ENCODE results near the gene ARPC2. TPM values are rescaled to one million over a fixed set of nuclear protein-coding genes. Genes with fewer than 3 reads are reported as not detected.

The ARPC2 gene
- polyA plus RNA-seq, 1 donor (not counting 4 experiments of a cell fraction or from before 2014, with no cell fraction given) = 1,121 TPM

GRCh38 chr2:218172845-218173244, 44.1 kb upstream of the ARPC2 start:
- Histone ChIP-seq H3K9ac (ENCODE audit: control insufficient read depth, extremely low read depth, insufficient read depth, low read length) (no peak overlapping the region), H2AFZ (ENCODE audit: control insufficient read depth, low read length) (no peak overlapping the region), H3K36me3 (ENCODE audit: control insufficient read depth in 2 of 2, extremely low read depth in 1 of 2, insufficient read depth in 2 of 2, low read length in 2 of 2) (no peaks in the 10 kb centered on the region), H3K79me2 (ENCODE audit: control insufficient read depth, insufficient read depth, low read length) (no peaks in the 10 kb centered on the region), H3K4me3 (ENCODE audit: control insufficient read depth in 2 of 3, extremely low read depth in 1 of 3, insufficient read depth in 2 of 3, low read depth in 1 of 3, low read length in 3 of 3) (no peak overlapping the region), H3K27me3 (ENCODE audit: control insufficient read depth, extremely low read depth, insufficient read depth, low read length) (no peaks in the 10 kb centered on the region), H3K27ac (ENCODE audit: control insufficient read depth, insufficient read depth, low read length) (no peak overlapping the region), H3K9me1 (ENCODE audit: control insufficient read depth, extremely low read depth, insufficient read depth, low read length) (no peaks in the 10 kb centered on the region), H4K20me1 (ENCODE audit: control insufficient read depth, extremely low read depth, insufficient read depth, low read length) (no peaks in the 10 kb centered on the region), H3K4me2 (ENCODE audit: control insufficient read depth, extremely low read depth, insufficient read depth, low read depth, low read length) (no peak overlapping the region), H3K9me3 (ENCODE audit: control insufficient read depth, low read depth, low read length) (no peaks in the 10 kb centered on the region), H3K4me1 (ENCODE audit: control insufficient read depth, extremely low read depth, insufficient read depth, low read length) (peaks cover 8% of the 10 kb centered on the region)
- TF ChIP-seq EZH2 (IDR thresholded peaks at IDR 0.05; ENCODE audit: low read length) = no peak
- TF ChIP-seq, protein P1, sequence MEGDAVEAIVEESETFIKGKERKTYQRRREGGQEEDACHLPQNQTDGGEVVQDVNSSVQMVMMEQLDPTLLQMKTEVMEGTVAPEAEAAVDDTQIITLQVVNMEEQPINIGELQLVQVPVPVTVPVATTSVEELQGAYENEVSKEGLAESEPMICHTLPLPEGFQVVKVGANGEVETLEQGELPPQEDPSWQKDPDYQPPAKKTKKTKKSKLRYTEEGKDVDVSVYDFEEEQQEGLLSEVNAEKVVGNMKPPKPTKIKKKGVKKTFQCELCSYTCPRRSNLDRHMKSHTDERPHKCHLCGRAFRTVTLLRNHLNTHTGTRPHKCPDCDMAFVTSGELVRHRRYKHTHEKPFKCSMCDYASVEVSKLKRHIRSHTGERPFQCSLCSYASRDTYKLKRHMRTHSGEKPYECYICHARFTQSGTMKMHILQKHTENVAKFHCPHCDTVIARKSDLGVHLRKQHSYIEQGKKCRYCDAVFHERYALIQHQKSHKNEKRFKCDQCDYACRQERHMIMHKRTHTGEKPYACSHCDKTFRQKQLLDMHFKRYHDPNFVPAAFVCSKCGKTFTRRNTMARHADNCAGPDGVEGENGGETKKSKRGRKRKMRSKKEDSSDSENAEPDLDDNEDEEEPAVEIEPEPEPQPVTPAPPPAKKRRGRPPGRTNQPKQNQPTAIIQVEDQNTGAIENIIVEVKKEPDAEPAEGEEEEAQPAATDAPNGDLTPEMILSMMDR (optimal IDR thresholded peaks at IDR 0.05 in 1 of 3, IDR thresholded peaks at IDR 0.05 in 1 of 3, conservative IDR thresholded peaks at IDR 0.05 in 1 of 3; ENCODE audit: extremely low read depth in 1 of 3, insufficient read depth in 2 of 3, low read length in 3 of 3) = no peak
- no peak for FAIRE-seq
- dilution Hi-C loops (cut with MboI; ENCODE audit: extremely low pct_ligation_motif_present, low sequenced_read_pairs) = no loop called here
- no peak for DNase-seq (ENCODE audit: low read depth, low spot score)

DNA sequence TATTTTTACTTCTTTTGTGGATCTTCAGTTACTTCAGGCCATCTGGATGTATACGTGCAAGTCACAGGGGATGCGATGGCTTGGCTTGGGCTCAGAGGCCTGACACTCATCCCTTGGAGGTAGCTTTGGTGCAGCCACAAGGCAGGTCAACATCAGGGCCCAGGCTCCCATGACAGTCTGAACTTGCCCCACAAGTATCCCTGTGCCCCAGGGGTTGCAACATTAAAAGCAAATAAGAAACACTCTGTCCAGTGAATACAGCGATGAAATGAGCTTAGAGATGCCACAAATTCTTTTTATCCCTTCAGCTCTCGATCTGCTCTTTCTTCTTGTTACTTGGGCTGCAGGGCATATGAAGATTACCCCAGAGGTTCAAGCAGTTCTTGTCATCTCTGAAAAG, 37.2 kb upstream of the ARPC2 start:
- Histone ChIP-seq H3K9me1 (ENCODE audit: control insufficient read depth, extremely low read depth, insufficient read depth, low read length) (no peaks in the 10 kb centered on the region), H3K9ac (ENCODE audit: control insufficient read depth, extremely low read depth, insufficient read depth, low read length) (no peak overlapping the region), H3K4me3 (ENCODE audit: control insufficient read depth in 2 of 3, extremely low read depth in 1 of 3, insufficient read depth in 2 of 3, low read depth in 1 of 3, low read length in 3 of 3) (no peak overlapping the region), H3K4me2 (ENCODE audit: control insufficient read depth, extremely low read depth, insufficient read depth, low read depth, low read length) (no peak overlapping the region), H3K27ac (ENCODE audit: control insufficient read depth, insufficient read depth, low read length) (no peak overlapping the region), H3K9me3 (ENCODE audit: control insufficient read depth, low read depth, low read length) (no peaks in the 10 kb centered on the region), H3K79me2 (ENCODE audit: control insufficient read depth, insufficient read depth, low read length) (no peaks in the 10 kb centered on the region), H3K36me3 (ENCODE audit: control insufficient read depth in 2 of 2, extremely low read depth in 1 of 2, insufficient read depth in 2 of 2, low read length in 2 of 2) (no peaks in the 10 kb centered on the region), H3K4me1 (ENCODE audit: control insufficient read depth, extremely low read depth, insufficient read depth, low read length) (peaks cover 3% of the 10 kb centered on the region), H4K20me1 (ENCODE audit: control insufficient read depth, extremely low read depth, insufficient read depth, low read length) (no peaks in the 10 kb centered on the region), H2AFZ (ENCODE audit: control insufficient read depth, low read length) (no peak overlapping the region), H3K27me3 (ENCODE audit: control insufficient read depth, extremely low read depth, insufficient read depth, low read length) (no peaks in the 10 kb centered on the region)
- DNase-seq (ENCODE audit: low read depth, low spot score) = no peak
- dilution Hi-C loops (cut with MboI; ENCODE audit: extremely low pct_ligation_motif_present, low sequenced_read_pairs) = no loop called here
- TF ChIP-seq, protein P1 (optimal IDR thresholded peaks at IDR 0.05 in 1 of 3, IDR thresholded peaks at IDR 0.05 in 1 of 3, conservative IDR thresholded peaks at IDR 0.05 in 1 of 3; ENCODE audit: extremely low read depth in 1 of 3, insufficient read depth in 2 of 3, low read length in 3 of 3) = no peak
- TF ChIP-seq EZH2 (IDR thresholded peaks at IDR 0.05; ENCODE audit: low read length) = no peak
- no peak for FAIRE-seq

All from keratinocyte (primary cell).